Measurements from ENCODE around the gene TRIP4. TPM values are rescaled to one million over a fixed set of nuclear protein-coding genes. Genes with fewer than 3 reads are reported as not detected.
A peak's percentile ranks its signal among the peaks of the same experiment; 100 is the strongest.
"Not testable (repeated sequence)": the region's sequence is repeated elsewhere in the genome, so short reads cannot be mapped to it uniquely, and the experiment has no call there.

TRIP4 gene
- total RNA-seq, 5 donors from 2014 or later (not counting 1 experiment from before 2014, with no cell fraction given): 17.3 to 24.5 (median 21.7) TPM

DNA sequence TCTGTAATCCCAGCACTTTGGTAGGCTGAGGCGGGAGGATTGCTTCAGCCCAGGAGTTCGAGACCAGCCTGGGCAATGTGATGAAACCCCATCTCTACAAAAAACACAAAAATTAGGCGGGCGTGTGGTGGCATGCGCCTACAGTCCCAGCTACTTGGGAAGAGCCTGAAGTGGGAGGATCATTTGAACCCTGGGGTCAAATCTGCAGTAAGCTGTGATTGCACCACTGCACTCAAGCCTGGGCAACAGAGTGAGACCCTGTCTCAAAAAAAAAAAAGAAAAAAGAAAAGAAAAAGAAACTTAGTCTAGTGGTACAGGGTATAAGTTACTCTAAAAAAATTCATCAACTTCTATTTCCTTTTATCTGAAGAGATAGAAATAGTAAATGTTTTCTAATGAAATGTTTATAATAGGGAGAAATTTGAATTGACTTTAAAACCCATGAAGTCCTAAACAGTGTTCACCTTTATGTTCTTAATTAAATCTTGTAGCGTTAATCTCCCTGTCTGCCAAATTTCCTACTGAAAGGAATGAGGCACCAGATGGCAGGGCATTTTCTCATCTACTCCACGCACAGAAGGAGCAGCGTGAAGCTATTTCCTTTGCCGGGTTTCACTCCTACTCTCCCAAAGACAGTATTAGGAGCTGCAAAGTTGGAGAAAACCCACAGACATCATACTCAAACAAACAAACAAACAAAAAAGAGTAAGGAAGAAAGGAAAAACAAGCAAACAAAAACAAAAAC lies 8.2 kb upstream of the TRIP4 start:
- H3K4me1 ChIP-seq (ENCODE audit: control insufficient read depth in 1 of 2, extremely low read depth in 1 of 2, insufficient read depth in 2 of 2, low read length in 2 of 2): peaks cover 0 to 14% of the 10 kb centered on the region in 2 experiments
- ChIA-PET POLR2A (no interaction called here), CTCF (interaction anchor here in 1 of 2 donors (0.6 kb wide), 1 partner anchor 21 kb away, joined by 5 read pairs; no protein-coding TSS in a partner anchor)
- peaks cover 0 to 2% of the 10 kb centered on the region in 2 experiments for H3K27me3 ChIP-seq (replicated peaks in 1 of 2; ENCODE audit: control insufficient read depth in 2 of 2, extremely low read depth in 1 of 2, insufficient read depth in 2 of 2, low read length in 1 of 2)
- H3K27ac ChIP-seq (ENCODE audit: low read length): no peak overlapping the region
- Mint-ChIP-seq H3K27ac (no peak overlapping the region), H3K9me3 (no peaks in the 10 kb centered on the region), H3K36me3 (no peaks in the 10 kb centered on the region), H3K27me3 (no peaks in the 10 kb centered on the region), H3K4me3 (peak overlapping the region; percentile 42 to 88 (median 67)), H3K4me1 (peaks cover 15 to 23% (median 18%) of the 10 kb centered on the region in 3 donors)
- no peak overlapping the region for H3K4me3 ChIP-seq (ENCODE audit: control insufficient read depth in 1 of 2, extremely low read depth in 1 of 2, low read length in 1 of 2)
- ATAC-seq (replicated peaks in 1 of 4) (no peak), DNase-seq (no peak)
- no peaks in the 10 kb centered on the region for H3K36me3 ChIP-seq (ENCODE audit: control insufficient read depth in 2 of 2, extremely low read depth in 1 of 2, insufficient read depth in 1 of 2, low read length in 1 of 2)
- WGBS (ENCODE audit: insufficient coverage): no CpG with 5 or more reads among the region's 9 CpGs
- H3K9me3 ChIP-seq: no peaks in the 10 kb centered on the region

DNA sequence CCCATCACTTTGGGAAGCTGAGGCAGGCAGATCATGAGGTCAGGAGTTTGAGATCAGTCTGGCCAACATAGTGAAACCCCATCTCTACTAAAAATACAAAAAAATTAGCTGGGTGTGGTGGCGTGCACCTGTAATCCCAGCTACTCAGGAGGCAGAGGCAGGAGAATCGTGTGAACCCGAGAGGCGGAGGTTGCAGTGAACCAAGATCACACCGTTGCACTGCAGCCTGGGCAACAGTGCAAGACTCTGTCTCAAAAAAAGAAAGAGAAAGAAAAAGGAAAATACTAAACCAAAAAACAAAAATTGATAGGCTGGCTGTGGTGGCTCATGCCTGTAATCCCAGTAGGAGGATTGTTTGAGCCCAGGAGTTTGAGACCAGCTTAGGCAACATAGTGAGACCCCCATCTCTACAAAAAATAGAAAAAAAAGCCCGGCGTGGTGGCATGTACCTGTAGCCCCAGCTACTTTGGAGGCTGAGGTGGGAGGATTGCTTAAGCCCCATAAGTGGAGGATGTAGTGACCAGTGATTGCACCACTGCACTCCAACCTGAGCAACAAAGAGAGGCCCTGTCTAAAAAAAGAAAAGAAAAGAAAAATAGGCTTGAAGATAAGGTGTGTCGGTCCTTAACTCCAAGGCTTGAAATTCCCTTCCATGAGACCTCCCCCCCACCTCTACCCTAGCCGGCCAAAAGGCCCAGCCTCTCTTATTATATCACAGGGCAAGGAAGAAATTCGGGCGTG lies 7.3 kb upstream of the TRIP4 start:
- DNase-seq; H3K27ac Mint-ChIP-seq; H3K27me3 ChIP-seq (replicated peaks in 1 of 2; ENCODE audit: control insufficient read depth in 2 of 2, extremely low read depth in 1 of 2, insufficient read depth in 2 of 2, low read length in 1 of 2); H3K27me3 Mint-ChIP-seq; H3K9me3 ChIP-seq; CTCF ChIA-PET; H3K36me3 Mint-ChIP-seq; H3K9me3 Mint-ChIP-seq; H3K36me3 ChIP-seq (ENCODE audit: control insufficient read depth in 2 of 2, extremely low read depth in 1 of 2, insufficient read depth in 1 of 2, low read length in 1 of 2); H3K27ac ChIP-seq (ENCODE audit: low read length); POLR2A ChIA-PET; ATAC-seq (replicated peaks in 1 of 4): not testable (repeated sequence)
- H3K4me1 ChIP-seq (ENCODE audit: control insufficient read depth in 1 of 2, extremely low read depth in 1 of 2, insufficient read depth in 2 of 2, low read length in 2 of 2): peaks cover 0 to 14% of the 10 kb centered on the region in 2 experiments
- peak overlapping the region; percentile 65 to 92 for H3K4me3 ChIP-seq (ENCODE audit: control insufficient read depth in 1 of 2, extremely low read depth in 1 of 2, low read length in 1 of 2)
- peaks cover 15 to 23% (median 18%) of the 10 kb centered on the region in 3 donors for H3K4me1 Mint-ChIP-seq
- 83% methylated on average over 1 of the region's 11 CpGs for WGBS (ENCODE audit: insufficient coverage)
- peak overlapping the region; percentile 88 to 92 (median 91) for H3K4me3 Mint-ChIP-seq

GRCh38 chr15:64381000-64381751 lies 6.5 kb upstream of the TRIP4 start, which contains the start of gene PCLAF:
Gene PCLAF (minus strand): TSS chr15:64381441. CDS start chr15:64381371, 70 bp downstream.
- peaks cover 0 to 14% of the 10 kb centered on the region in 2 experiments for H3K4me1 ChIP-seq (ENCODE audit: control insufficient read depth in 1 of 2, extremely low read depth in 1 of 2, insufficient read depth in 2 of 2, low read length in 2 of 2)
- Mint-ChIP-seq H3K9me3 (no peaks in the 10 kb centered on the region), H3K27ac (peak within 1 kb of the TSS; percentile 32 to 64), H3K4me3 (peak within 1 kb of the TSS; percentile 88 to 92 (median 91)), H3K27me3 (no peaks in the 10 kb centered on the region), H3K36me3 (no peaks in the 10 kb centered on the region), H3K4me1 (peaks cover 15 to 23% (median 18%) of the 10 kb centered on the region in 3 donors)
- CTCF ChIA-PET: no interaction called here
- H3K36me3 ChIP-seq (ENCODE audit: control insufficient read depth in 2 of 2, extremely low read depth in 1 of 2, insufficient read depth in 1 of 2, low read length in 1 of 2): no peaks in the 10 kb centered on the region
- ATAC-seq (replicated peaks in 1 of 4): peak; percentile 100
- DNase-seq: peak; percentile 79 to 95 (median 89)
- POLR2A ChIA-PET: interaction anchor here in 1 of 2 donors (0.6 kb wide), 1 partner anchor 79 kb away, joined by 3 read pairs; no protein-coding TSS in a partner anchor
- no peaks in the 10 kb centered on the region for H3K9me3 ChIP-seq
- WGBS (ENCODE audit: insufficient coverage): under 1% methylated on average over 29 of the region's 38 CpGs
- peak within 1 kb of the TSS; percentile 65 to 92 for H3K4me3 ChIP-seq (ENCODE audit: control insufficient read depth in 1 of 2, extremely low read depth in 1 of 2, low read length in 1 of 2)
- no peak within 1 kb of the TSS for H3K27ac ChIP-seq (ENCODE audit: low read length)
- H3K27me3 ChIP-seq (replicated peaks in 1 of 2; ENCODE audit: control insufficient read depth in 2 of 2, extremely low read depth in 1 of 2, insufficient read depth in 2 of 2, low read length in 1 of 2): peaks cover 0 to 2% of the 10 kb centered on the region in 2 experiments

DNA sequence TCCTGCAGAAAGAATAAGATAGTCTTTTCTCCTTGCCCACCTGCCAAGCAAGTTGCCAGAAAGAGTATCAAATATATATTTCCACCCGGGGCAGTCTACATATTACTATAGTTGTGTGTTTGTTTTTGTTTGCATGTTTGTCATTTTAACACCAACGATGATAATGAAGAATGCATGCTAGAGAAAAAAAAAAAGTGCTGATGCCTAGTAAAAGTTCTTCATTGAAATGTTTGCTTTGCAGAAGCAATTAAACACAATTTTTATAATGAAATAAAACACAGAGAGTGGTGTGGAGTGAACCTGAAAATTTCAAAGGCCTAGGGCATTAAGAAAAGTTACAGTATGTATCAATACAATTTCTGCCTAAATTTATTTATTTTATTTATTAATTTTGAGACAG lies 3.9 kb upstream of the TRIP4 start:
- POLR2A ChIA-PET: interaction anchor here in 1 of 2 donors (0.6 kb wide), 1 partner anchor 173 kb away, joined by 3 read pairs; no protein-coding TSS in a partner anchor
- Histone ChIP-seq H3K4me1 (ENCODE audit: control insufficient read depth in 1 of 2, extremely low read depth in 1 of 2, insufficient read depth in 2 of 2, low read length in 2 of 2) (peaks cover 4 to 29% of the 10 kb centered on the region in 2 experiments), H3K27me3 (replicated peaks in 1 of 2; ENCODE audit: control insufficient read depth in 2 of 2, extremely low read depth in 1 of 2, insufficient read depth in 2 of 2, low read length in 1 of 2) (peaks cover 0 to 2% of the 10 kb centered on the region in 2 experiments), H3K36me3 (ENCODE audit: control insufficient read depth in 2 of 2, extremely low read depth in 1 of 2, insufficient read depth in 1 of 2, low read length in 1 of 2) (no peaks in the 10 kb centered on the region), H3K9me3 (no peaks in the 10 kb centered on the region), H3K27ac (ENCODE audit: low read length) (no peak overlapping the region), H3K4me3 (ENCODE audit: control insufficient read depth in 1 of 2, extremely low read depth in 1 of 2, low read length in 1 of 2) (no peak overlapping the region)
- Mint-ChIP-seq H3K9me3 (no peaks in the 10 kb centered on the region), H3K4me1 (peaks cover 29 to 36% (median 29%) of the 10 kb centered on the region in 3 donors), H3K27ac (no peak overlapping the region), H3K36me3 (peaks cover 4% of the 10 kb centered on the region), H3K27me3 (no peaks in the 10 kb centered on the region), H3K4me3 (no peak overlapping the region)
- no peak for ATAC-seq (replicated peaks in 1 of 4)
- DNase-seq: no peak
- CTCF ChIA-PET: no interaction called here
- WGBS (ENCODE audit: insufficient coverage): no CpG with 5 or more reads among the region's 2 CpGs

- no peak overlapping the region for H3K27ac ChIP-seq (ENCODE audit: low read length)
- no peak overlapping the region for H3K27ac Mint-ChIP-seq
- H3K27me3 ChIP-seq (replicated peaks in 1 of 2; ENCODE audit: control insufficient read depth in 2 of 2, extremely low read depth in 1 of 2, insufficient read depth in 2 of 2, low read length in 1 of 2): no peaks in the 10 kb centered on the region
- H3K36me3 Mint-ChIP-seq: peaks cover 4% of the 10 kb centered on the region
- no peaks in the 10 kb centered on the region for H3K36me3 ChIP-seq (ENCODE audit: control insufficient read depth in 2 of 2, extremely low read depth in 1 of 2, insufficient read depth in 1 of 2, low read length in 1 of 2)
- ChIA-PET POLR2A (no interaction called here), CTCF (interaction anchor here in 1 of 2 donors (2.0 kb wide), 1 partner anchor 267 kb away, joined by 14 read pairs; no protein-coding TSS in a partner anchor)
- no peaks in the 10 kb centered on the region for H3K9me3 Mint-ChIP-seq
- DNase-seq (no peak), ATAC-seq (replicated peaks in 1 of 4) (no peak)
- no peaks in the 10 kb centered on the region for H3K27me3 Mint-ChIP-seq
- 100% methylated on average over 2 of the region's 7 CpGs for WGBS (ENCODE audit: insufficient coverage)
- H3K4me1 ChIP-seq (ENCODE audit: control insufficient read depth in 1 of 2, extremely low read depth in 1 of 2, insufficient read depth in 2 of 2, low read length in 2 of 2): peaks cover 9 to 25% of the 10 kb centered on the region in 2 experiments
- H3K9me3 ChIP-seq: no peaks in the 10 kb centered on the region
- H3K4me1 Mint-ChIP-seq: peaks cover 27 to 31% (median 28%) of the 10 kb centered on the region in 3 donors
- H3K4me3 ChIP-seq (ENCODE audit: control insufficient read depth in 1 of 2, extremely low read depth in 1 of 2, low read length in 1 of 2): no peak overlapping the region
- H3K4me3 Mint-ChIP-seq: peak overlapping the region in 1 of 3 donors; percentile 50
Observed at GRCh38 chr15:64386291-64386690, 1.3 kb upstream of the TRIP4 start.

DNA sequence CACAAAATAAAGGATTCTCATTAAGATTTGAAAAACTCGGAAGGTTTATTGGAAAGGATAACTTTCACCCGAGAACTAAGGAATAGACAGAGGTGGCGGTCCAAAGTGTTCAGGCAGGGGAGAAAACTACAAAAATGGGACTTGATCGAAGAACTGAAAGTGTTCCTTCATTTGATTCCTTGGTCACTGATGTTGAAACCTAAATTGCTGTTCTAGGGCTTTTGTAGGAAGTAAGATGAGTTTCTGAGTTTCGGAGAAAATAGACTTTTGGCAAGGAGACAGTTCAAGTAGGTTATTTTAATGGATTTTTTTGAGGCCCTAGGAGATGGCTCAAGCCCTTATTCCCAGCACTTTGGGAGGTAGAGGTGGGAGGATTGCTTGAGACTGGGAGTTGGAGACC lies 1.4 kb downstream of the TRIP4 start:
- H3K27ac ChIP-seq (ENCODE audit: low read length): no peak overlapping the region

More for the DNA sequence above, 1.4 kb downstream of the TRIP4 start:
- Histone ChIP-seq H3K27me3 (replicated peaks in 1 of 2; ENCODE audit: control insufficient read depth in 2 of 2, extremely low read depth in 1 of 2, insufficient read depth in 2 of 2, low read length in 1 of 2) (no peaks in the 10 kb centered on the region), H3K9me3 (no peaks in the 10 kb centered on the region), H3K4me3 (ENCODE audit: control insufficient read depth in 1 of 2, extremely low read depth in 1 of 2, low read length in 1 of 2) (no peak overlapping the region), H3K36me3 (ENCODE audit: control insufficient read depth in 2 of 2, extremely low read depth in 1 of 2, insufficient read depth in 1 of 2, low read length in 1 of 2) (no peaks in the 10 kb centered on the region), H3K4me1 (ENCODE audit: control insufficient read depth in 1 of 2, extremely low read depth in 1 of 2, insufficient read depth in 2 of 2, low read length in 2 of 2) (peaks cover 9 to 20% of the 10 kb centered on the region in 2 experiments)
- Mint-ChIP-seq H3K27ac (peak overlapping the region; percentile 12 to 17), H3K9me3 (no peaks in the 10 kb centered on the region), H3K27me3 (no peaks in the 10 kb centered on the region), H3K4me3 (peak overlapping the region; percentile 89 to 99 (median 95)), H3K36me3 (peaks cover 8% of the 10 kb centered on the region), H3K4me1 (peaks cover 19 to 26% (median 24%) of the 10 kb centered on the region in 3 donors)
- no peak for ATAC-seq (replicated peaks in 1 of 4)
- 96% methylated on average over 4 of the region's 5 CpGs for WGBS (ENCODE audit: insufficient coverage)
- ChIA-PET CTCF (no interaction called here), POLR2A (no interaction called here)
- no peak for DNase-seq

All from T-cell (primary cell).